Measurements from ENCODE around the gene SERPINA5.
A peak's percentile ranks its signal among the peaks of the same experiment; 100 is the strongest.
"Not testable (repeated sequence)": the region's sequence is repeated elsewhere in the genome, so short reads cannot be mapped to it uniquely, and the experiment has no call there.

SERPINA5 gene

GRCh38 chr14:94575730-94576585, 5.3 kb upstream of the SERPINA5 start:
- no peak for DNase-seq (ENCODE audit: low read depth, low spot score)

DNA sequence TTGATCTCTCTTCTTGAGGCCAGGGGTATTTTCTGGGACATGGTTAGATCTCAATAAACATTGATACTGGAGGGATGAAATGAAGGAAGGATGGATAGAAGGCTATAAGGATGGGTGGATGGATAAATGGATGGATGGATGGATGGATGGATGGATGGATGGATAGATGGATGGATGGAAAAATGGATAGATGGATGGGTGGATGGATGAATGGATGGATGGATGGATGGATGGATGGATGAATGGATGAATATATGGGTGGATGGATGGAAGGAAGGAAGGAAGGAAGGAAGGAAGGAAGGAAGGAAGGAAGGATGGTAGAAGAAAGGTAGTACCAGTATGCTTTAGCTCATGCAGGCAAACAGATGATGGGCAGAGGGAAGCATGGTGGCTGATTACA, 3.8 kb upstream of the SERPINA5 start:
- not testable (repeated sequence) for DNase-seq (ENCODE audit: low read depth, low spot score)

- DNase-seq (ENCODE audit: low read depth, low spot score), result no peak
These were observed 2.5 kb upstream of the SERPINA5 start for GRCh38 chr14:94578712-94579111.

GRCh38 chr14:94582199-94582750, 1.0 kb downstream of the SERPINA5 start:
- no peak for DNase-seq (ENCODE audit: low read depth, low spot score)

DNA sequence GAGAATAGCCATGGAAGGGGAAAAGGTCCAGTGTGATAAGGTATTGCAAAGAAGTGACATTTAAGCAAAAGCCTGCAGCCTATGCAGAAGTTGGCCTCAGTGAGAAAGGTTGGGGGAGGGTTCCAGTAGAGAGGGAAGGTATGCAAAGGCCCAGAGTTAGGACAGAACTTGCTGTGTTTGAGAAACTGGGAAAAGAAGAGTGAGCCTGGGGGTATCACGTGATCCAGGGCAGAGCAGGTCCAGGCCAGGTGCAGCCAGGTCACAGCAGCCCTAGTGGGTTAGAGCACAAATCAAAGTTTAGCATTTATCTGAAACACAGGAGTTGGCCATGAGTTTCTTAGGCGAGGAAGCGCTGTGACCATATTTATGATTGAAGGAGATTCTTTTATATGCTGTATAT, 1.6 kb downstream of the SERPINA5 start:
- DNase-seq (ENCODE audit: low read depth, low spot score), result peak; percentile 62

DNA sequence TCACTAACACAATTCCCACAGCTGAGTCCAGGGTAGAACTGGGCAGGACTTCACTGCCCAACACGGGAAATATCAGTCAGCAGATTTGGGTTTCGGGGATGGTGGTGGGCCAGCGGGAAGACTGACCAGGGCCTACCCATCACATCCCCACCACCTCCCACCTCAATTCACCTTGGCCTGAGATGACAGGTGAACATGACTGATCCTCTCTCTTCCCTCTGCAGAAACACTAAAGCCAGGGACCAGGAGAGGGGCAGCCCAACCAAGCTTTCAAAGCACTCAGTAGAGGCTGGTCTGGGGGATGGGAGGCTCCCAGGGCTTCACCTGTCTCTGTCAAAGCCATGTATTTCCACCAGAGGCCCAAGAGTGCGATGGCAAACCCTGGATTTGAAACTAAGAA, 2.3 kb downstream of the SERPINA5 start:
- DNase-seq (ENCODE audit: low read depth, low spot score), result no peak

DNA sequence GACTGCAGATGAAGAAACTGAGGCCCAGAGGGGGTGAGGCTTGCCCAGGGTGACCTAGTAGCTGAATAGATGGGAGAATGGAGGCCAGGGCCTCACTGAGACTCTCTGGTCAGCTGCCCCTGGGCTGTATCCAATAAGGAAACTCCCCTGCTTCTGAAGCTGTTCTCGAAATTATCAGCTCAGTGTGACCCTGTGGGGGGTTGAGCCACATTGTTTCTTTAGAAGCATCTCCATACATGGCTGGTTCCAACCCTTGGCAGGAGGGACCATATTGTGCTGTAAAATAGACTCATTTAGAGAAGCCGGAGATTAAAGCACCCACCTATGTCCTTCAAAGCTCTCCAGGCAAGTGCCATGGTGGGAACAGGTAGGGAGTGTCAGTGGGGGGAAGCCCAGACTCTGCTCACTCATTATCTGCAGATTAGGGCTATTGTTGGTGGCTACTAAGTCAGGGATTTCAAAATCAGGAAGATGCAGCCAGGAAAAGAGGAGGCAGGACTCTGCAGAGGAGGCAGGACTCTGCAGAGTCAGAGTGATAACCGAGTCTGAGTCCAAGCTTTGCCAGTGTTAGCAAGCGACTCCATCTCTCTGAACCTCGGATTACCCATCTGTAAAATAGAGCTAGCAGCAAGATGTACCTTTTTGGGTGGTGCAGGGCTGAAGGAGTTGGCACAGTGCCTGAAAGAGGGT, 3.5 kb downstream of the SERPINA5 start:
- no peak for DNase-seq (ENCODE audit: low read depth, low spot score)

DNA sequence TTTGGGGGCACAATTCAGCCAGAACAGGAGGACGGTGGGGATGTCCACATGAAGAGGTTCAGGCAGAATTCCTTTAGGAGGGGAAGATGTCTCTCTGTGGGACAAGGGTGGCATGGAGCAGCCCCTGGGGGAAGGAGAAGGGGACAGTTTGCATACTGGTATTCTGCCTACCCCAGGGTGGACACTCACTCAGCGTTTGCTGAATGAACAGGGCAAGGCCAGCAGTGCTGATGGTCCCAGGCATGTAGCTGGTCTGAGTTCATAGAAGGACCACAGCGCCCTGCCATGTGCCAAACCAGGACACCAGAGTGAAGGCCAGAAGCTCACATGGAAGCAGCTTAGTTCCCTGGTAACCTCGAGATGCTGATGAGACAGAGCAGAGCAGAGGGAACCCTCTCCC, 5.4 kb downstream of the SERPINA5 start:
- DNase-seq (ENCODE audit: low read depth, low spot score), result no peak

DNA sequence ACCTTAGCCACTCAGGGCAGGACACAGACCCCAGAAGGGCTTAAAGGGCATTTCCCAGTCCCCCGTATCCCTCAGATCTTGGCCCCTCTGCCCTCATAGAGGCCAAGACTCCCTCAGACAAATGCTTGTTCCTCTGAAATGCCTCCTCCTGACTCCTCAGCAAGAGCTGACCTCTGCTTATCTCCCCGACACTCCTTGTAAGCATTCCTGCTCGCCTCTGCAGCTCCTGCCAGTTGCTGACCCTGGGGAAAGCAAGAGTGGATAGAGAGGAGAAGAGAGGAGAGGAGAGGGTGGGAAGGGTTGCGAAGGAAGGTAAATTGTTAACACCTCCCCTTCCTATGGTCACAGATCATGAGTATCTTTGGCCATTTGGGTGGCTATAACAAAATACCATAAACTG, 7.1 kb downstream of the SERPINA5 start:
- no peak for DNase-seq (ENCODE audit: low read depth, low spot score)

GRCh38 chr14:94591073-94591472, 9.8 kb downstream of the SERPINA5 start:
- DNase-seq (ENCODE audit: low read depth, low spot score), result no peak

- no peak for DNase-seq (ENCODE audit: low read depth, low spot score)
These were observed 10.6 kb downstream of the SERPINA5 start for GRCh38 chr14:94591871-94592270.

GRCh38 chr14:94592457-94592856, 11.2 kb downstream of the SERPINA5 start:
- no peak for DNase-seq (ENCODE audit: low read depth, low spot score)

GRCh38 chr14:94593376-94593748, 12.1 kb downstream of the SERPINA5 start:
- no peak for DNase-seq (ENCODE audit: low read depth, low spot score)

- no peak for DNase-seq (ENCODE audit: low read depth, low spot score)
These were observed 12.7 kb downstream of the SERPINA5 start for GRCh38 chr14:94593749-94594431.

DNA sequence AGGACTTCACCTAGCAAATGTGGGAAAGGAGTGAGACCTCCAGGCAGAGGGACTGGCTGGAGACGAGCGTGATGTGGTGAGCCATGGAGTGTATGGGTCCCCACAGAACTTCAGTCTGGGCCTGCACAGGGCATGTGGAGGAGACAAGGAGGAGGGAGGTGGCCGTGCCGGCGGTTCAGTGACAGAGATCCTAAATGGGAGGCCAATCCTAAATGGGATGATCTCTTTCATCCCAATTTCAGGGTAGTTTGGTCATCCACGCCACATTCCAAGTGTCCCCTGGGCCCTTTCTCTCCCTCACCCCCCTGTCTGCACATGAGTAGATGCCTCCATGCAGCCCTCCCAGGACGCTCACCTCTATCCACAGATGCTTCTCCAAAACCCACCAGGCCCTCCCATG, 13.2 kb downstream of the SERPINA5 start:
- DNase-seq (ENCODE audit: low read depth, low spot score), result no peak

DNA sequence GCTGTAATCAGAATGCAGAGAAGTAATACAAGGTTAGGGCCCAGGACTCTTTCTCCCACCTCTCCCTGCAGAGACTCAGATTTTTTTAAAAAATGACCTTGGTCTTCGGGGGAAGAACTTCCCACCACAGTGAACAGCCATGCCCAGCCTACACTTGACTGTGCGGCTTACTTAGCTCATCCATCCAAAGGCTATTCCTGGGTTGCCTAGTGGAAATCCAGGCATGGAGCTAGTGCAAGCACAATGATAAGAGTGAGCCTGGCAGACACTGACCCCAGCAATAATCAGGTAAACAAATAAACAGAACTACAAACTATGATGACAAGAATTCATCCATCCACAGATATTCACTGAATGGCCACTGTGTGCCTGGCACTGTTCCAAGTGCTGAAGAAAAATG, 14.7 kb downstream of the SERPINA5 start:
- DNase-seq (ENCODE audit: low read depth, low spot score), result no peak

DNA sequence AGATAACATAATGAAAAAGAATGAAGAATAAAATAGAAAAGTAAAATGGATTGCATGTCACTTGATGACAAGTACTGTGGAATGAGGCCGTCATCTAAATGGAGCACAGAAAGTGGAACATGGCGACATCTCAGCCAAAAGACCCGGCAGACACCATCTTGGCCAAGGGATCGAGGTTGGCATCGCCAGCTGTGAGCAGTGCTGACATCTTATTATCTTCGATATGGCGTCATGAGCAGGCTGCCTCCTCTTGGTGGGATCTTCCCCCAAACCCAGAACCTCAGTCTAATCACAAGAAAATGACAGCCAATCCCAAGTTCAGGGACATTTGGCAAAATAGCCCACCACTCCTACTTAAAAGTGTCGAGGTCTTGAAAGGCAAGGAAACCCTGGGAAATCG, 15.1 kb downstream of the SERPINA5 start:
- DNase-seq (ENCODE audit: low read depth, low spot score), result no peak

GRCh38 chr14:94597788-94598187, 16.6 kb downstream of the SERPINA5 start:
- DNase-seq (ENCODE audit: low read depth, low spot score), result no peak

GRCh38 chr14:94598506-94598815, 17.2 kb downstream of the SERPINA5 start:
- no peak for DNase-seq (ENCODE audit: low read depth, low spot score)

- DNase-seq (ENCODE audit: low read depth, low spot score), result peak; percentile 58
These were observed 17.8 kb downstream of the SERPINA5 start for GRCh38 chr14:94598816-94599655.

DNA sequence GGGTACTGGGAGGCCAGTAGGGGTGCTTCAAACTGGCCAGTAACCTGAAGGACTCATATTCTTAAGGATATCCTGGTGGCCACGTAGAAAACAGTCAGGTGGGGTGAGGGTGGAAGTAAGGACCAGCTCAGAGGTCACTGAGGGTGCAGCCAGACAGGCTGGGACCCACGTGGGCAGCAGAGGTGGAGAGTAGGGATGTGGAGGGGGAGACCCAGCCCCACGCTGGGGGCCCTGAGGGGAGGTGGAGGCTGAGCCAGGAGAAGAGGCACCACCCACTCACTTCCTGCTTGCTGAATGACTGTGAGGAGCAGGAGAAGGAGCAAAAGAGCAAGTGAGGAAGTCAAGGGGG, 18.4 kb downstream of the SERPINA5 start:
- DNase-seq (ENCODE audit: low read depth, low spot score), result no peak

- no peak for DNase-seq (ENCODE audit: low read depth, low spot score)
These were observed 18.9 kb downstream of the SERPINA5 start for GRCh38 chr14:94600148-94600545.

Measured in ELF-1 (cell line).